HepG2 (cell line): ENCODE data around the gene CFAP43. TPM values are rescaled to one million over a fixed set of nuclear protein-coding genes. Genes with fewer than 3 reads are reported as not detected.

Experiments used
- ETV5 ChIP-seq: IDR thresholded peaks from 2 replicates; pipeline ENCODE4 v1.6.1; 2018; ENCODE audit warnings: missing biosample characterization, missing genetic modification reagents, inconsistent platforms, borderline replicate concordance
- KAT7 ChIP-seq: IDR thresholded peaks from 2 replicates; pipeline ENCODE4 v1.6.1; 2018; ENCODE audit warnings: borderline replicate concordance, missing compliant biosample characterization
- KLF16 ChIP-seq, 2 experiments: sonication (generic) in 1 of 2; formaldehyde crosslinking in 1 of 2; IDR thresholded peaks; 2 replicates each; pipeline versions ENCODE4 v1.6.1 to v1.8.0; 2016 to 2023; ENCODE audit warnings: missing genetic modification reagents in 2 of 2, missing compliant biosample characterization in 1 of 2
- RNF219 ChIP-seq: sonication (generic); formaldehyde crosslinking; IDR thresholded peaks from 2 replicates; pipeline ENCODE4 v1.5.0; 2020; ENCODE audit warnings: mild to moderate bottlenecking, missing genetic modification reagents
- YEATS4 ChIP-seq: sonication (generic); formaldehyde crosslinking; IDR thresholded peaks from 2 replicates; pipeline ENCODE4 v1.4.0; 2020; ENCODE audit warnings: missing genetic modification reagents, borderline replicate concordance
- ZNF567 ChIP-seq: sonication (generic); formaldehyde crosslinking; IDR thresholded peaks from 2 replicates; pipeline ENCODE4 v1.8.1; 2023; ENCODE audit warnings: mild to moderate bottlenecking, missing genetic modification reagents, borderline replicate concordance
- polyA plus RNA-seq, 8 experiments: library from polyadenylated mRNA; depleted of rRNA in 3 of 8; stranded (reverse) in 7 of 8; unstranded in 1 of 8; fragments of >200 nt; fragmentation: Illumina TruSeq in 4 of 8; extraction: Trizol in 4 of 8; gene quantifications; 2 replicates each; pipeline versions ENCODE4 v1.2.1 to v1.2.3, GENCODE V29; 2011 to 2016; ENCODE audit warnings: low read depth in 4 of 8, missing spikeins in 1 of 8, mixed read lengths in 1 of 8; ENCODE audit not compliant: insufficient read depth in 1 of 8
- total RNA-seq, 5 experiments: library from RNA; depleted of rRNA; stranded (reverse); fragments of >200 nt; fragmentation: Illumina TruSeq; extraction: Trizol; gene quantifications; 2 replicates each; pipeline ENCODE4 v1.2.3, GENCODE V29; 2016; ENCODE audit warnings: low read depth in 1 of 5
- TF ChIP-seq, protein P1 (sequence below): sonication (generic); formaldehyde crosslinking; IDR thresholded peaks from 2 replicates; pipeline ENCODE4 v1.4.0; 2020; ENCODE audit warnings: missing genetic modification reagents, borderline replicate concordance
- TF ChIP-seq, protein P2 (sequence below): sonication (generic); formaldehyde crosslinking; IDR thresholded peaks from 2 replicates; pipeline ENCODE4 v1.4.0; 2020; ENCODE audit warnings: missing genetic modification reagents
- TF ChIP-seq, protein P3 (sequence below): sonication (generic); formaldehyde crosslinking; IDR thresholded peaks from 2 replicates; pipeline ENCODE4 v1.9.0; 2021; ENCODE audit warnings: missing genetic modification reagents, borderline replicate concordance
- TF ChIP-seq, protein P4 (sequence below): sonication (generic); formaldehyde crosslinking; IDR thresholded peaks from 2 replicates; pipeline ENCODE4 v1.5.0; 2020; ENCODE audit warnings: missing genetic modification reagents

The CFAP43 gene
- total and polyA plus RNA-seq, 2 of the 13 experiments (the other 11 are each of a cell fraction or from before 2014, with no cell fraction given), result 0.24 to 0.38 TPM

DNA sequence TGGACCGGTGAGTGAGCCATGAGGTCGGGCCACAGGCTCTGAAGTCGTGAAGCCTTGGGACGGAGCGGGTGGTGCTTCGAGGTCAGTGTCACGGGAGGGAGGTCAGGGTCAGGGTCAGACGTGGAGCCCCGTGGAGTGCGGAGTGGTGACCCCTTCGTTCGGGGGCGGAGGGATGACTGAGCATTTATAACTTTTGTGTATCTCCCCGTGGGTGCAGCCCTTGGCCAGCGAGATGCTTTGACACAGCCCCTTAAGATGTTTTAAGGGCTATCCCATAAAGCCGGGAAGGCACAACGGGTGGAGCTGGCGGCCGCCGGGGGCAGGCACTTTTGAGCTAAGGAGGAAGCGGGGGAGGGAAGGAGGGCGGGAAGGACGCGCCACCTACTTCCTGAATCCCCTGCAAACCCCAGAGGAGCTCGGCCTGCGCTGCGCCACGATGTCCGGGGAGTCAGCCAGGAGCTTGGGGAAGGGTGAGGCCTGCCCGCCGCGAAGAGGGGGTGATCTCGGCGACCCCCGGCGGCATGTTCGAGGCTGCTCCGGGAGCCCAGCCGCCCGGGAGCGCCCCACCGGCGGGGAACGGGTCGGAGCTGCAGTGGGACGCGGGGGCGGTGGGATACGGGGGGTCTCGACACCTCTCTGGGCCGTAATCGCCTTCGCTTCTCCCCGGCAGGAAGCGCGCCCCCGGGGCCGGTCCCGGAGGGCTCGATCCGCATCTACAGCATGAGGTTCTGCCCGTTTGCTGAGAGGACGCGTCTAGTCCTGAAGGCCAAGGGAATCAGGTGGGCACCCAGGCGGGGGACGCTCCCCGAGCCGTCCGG is 22.5 kb upstream of the CFAP43 start, which contains the start of gene GSTO1 (continued):
- TF ChIP-seq ETV5 (CRISPR knock-in tag) (peak; percentile 71; the same call in 1 of the 2 replicates), KAT7 (CRISPR knock-in tag) (no peak), YEATS4 (CRISPR knock-in tag) (peak; percentile 52; the same call in 1 of the 2 replicates), ZNF567 (CRISPR knock-in tag) (no peak), KLF16 (CRISPR knock-in tag; IDR thresholded peaks at IDR 0.05) (0 out of 4 replicates have a peak, but pooled peaks of 1 of the 2 experiments have one; percentile 27), RNF219 (CRISPR knock-in tag) (0 out of 2 replicates have a peak, but pooled peaks have one; percentile 14)
- TF ChIP-seq, protein P1, sequence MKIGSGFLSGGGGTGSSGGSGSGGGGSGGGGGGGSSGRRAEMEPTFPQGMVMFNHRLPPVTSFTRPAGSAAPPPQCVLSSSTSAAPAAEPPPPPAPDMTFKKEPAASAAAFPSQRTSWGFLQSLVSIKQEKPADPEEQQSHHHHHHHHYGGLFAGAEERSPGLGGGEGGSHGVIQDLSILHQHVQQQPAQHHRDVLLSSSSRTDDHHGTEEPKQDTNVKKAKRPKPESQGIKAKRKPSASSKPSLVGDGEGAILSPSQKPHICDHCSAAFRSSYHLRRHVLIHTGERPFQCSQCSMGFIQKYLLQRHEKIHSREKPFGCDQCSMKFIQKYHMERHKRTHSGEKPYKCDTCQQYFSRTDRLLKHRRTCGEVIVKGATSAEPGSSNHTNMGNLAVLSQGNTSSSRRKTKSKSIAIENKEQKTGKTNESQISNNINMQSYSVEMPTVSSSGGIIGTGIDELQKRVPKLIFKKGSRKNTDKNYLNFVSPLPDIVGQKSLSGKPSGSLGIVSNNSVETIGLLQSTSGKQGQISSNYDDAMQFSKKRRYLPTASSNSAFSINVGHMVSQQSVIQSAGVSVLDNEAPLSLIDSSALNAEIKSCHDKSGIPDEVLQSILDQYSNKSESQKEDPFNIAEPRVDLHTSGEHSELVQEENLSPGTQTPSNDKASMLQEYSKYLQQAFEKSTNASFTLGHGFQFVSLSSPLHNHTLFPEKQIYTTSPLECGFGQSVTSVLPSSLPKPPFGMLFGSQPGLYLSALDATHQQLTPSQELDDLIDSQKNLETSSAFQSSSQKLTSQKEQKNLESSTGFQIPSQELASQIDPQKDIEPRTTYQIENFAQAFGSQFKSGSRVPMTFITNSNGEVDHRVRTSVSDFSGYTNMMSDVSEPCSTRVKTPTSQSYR (CRISPR knock-in tag), result no peak
- TF ChIP-seq, protein P2, sequence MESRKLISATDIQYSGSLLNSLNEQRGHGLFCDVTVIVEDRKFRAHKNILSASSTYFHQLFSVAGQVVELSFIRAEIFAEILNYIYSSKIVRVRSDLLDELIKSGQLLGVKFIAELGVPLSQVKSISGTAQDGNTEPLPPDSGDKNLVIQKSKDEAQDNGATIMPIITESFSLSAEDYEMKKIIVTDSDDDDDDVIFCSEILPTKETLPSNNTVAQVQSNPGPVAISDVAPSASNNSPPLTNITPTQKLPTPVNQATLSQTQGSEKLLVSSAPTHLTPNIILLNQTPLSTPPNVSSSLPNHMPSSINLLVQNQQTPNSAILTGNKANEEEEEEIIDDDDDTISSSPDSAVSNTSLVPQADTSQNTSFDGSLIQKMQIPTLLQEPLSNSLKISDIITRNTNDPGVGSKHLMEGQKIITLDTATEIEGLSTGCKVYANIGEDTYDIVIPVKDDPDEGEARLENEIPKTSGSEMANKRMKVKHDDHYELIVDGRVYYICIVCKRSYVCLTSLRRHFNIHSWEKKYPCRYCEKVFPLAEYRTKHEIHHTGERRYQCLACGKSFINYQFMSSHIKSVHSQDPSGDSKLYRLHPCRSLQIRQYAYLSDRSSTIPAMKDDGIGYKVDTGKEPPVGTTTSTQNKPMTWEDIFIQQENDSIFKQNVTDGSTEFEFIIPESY (CRISPR knock-in tag), result 0 out of 2 replicates have a peak, but pooled peaks have one; percentile 3
- TF ChIP-seq, protein P3, sequence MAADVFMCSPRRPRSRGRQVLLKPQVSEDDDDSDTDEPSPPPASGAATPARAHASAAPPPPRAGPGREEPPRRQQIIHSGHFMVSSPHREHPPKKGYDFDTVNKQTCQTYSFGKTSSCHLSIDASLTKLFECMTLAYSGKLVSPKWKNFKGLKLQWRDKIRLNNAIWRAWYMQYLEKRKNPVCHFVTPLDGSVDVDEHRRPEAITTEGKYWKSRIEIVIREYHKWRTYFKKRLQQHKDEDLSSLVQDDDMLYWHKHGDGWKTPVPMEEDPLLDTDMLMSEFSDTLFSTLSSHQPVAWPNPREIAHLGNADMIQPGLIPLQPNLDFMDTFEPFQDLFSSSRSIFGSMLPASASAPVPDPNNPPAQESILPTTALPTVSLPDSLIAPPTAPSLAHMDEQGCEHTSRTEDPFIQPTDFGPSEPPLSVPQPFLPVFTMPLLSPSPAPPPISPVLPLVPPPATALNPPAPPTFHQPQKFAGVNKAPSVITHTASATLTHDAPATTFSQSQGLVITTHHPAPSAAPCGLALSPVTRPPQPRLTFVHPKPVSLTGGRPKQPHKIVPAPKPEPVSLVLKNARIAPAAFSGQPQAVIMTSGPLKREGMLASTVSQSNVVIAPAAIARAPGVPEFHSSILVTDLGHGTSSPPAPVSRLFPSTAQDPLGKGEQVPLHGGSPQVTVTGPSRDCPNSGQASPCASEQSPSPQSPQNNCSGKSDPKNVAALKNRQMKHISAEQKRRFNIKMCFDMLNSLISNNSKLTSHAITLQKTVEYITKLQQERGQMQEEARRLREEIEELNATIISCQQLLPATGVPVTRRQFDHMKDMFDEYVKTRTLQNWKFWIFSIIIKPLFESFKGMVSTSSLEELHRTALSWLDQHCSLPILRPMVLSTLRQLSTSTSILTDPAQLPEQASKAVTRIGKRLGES (CRISPR knock-in tag), result no peak
- TF ChIP-seq, protein P4, sequence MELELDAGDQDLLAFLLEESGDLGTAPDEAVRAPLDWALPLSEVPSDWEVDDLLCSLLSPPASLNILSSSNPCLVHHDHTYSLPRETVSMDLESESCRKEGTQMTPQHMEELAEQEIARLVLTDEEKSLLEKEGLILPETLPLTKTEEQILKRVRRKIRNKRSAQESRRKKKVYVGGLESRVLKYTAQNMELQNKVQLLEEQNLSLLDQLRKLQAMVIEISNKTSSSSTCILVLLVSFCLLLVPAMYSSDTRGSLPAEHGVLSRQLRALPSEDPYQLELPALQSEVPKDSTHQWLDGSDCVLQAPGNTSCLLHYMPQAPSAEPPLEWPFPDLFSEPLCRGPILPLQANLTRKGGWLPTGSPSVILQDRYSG (CRISPR knock-in tag), result no peak
